GM19467 (cell line): ENCODE data around the gene SOX12.
"Not testable (repeated sequence)": the region's sequence is repeated elsewhere in the genome, so short reads cannot be mapped to it uniquely, and the experiment has no call there.

ENCODE experiments used
- ATAC-seq: cut with Tn5 transposase; IDR thresholded peaks from one replicate; pipeline ENCODE4 v1.9.1; 2021; ENCODE audit warnings: mild to moderate bottlenecking, moderate library complexity; ENCODE audit not compliant: unreplicated experiment

Gene SOX12

DNA sequence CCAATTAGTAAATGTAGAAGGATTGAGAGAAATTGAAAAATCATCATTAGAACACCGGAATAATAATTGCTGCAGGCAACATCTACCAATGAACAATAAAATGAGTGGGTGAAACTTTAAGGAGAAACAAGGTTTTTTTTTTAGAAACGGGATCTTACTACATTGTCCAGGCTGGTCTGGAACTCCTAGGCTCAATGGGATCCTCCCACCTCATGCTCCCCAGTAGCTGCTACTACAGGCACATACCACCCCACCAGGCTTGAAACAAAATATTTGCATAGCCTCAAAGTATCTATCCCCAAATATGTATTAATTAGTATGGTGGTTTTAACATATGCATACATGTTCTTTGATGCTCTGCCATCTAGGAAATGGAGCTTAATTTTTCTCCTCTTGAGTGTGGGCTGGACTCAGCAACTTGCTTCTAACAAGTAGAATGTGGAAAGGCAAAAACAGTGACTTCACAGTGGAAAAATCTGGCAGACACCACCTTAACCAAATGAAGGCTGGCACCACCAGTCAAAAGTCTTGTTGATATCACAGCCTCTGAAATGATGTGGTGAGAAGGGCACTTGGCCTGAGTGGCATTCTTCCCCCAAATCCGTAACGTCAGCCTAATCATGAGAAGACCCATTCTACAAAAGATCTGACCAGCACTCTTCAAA lies 33.7 kb downstream of the SOX12 start:
- ATAC-seq: no peak

- no peak for ATAC-seq
Measured at GRCh38 chr20:361561-361960, 36.2 kb downstream of the SOX12 start.

GRCh38 chr20:362271-363254 lies 37.2 kb downstream of the SOX12 start:
- no peak for ATAC-seq

- ATAC-seq: no peak
Measured at GRCh38 chr20:363319-364078, 38.1 kb downstream of the SOX12 start.

DNA sequence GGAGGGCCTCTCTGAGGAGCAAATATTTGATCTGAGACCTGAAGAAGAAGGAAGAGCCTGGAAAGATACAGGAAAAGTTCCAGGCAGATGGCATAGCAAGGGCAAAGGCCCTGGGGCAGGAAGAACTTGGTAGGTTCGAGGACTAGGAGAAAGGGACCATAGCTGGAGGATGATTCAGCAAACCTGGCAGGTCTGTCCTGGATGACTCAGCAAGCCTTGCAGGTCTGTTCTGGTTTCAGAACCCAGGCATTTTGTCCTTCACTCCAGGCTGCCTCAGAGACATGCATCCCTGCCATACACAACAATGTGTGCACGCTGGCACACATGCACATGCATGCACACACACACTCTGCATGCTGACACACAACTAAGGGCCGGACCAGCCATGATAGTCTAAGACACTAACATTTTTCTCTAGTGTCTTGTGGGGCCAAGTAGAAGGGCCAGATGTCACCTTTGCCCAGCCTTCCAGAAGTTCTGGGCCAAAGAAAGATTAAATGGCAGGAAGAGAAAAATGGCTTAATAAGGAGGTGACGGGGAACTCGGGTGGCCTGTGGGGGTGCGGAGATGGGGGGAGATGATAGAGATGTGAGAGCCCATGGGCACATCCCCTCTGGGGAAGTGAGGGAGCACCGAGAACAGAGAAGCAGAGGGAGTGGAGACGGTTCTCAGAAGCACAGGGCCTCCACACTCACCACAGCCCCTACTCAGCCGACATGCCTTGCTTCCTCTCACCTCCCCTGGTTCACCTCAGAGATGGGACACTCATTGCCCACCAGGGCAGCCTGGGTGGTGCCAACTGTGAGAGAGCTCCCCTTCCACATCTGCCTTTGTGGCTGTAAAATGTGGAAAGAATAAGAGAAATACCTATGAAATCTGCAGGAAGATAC lies 39.8 kb downstream of the SOX12 start:
- no peak for ATAC-seq

- ATAC-seq: no peak
Measured at GRCh38 chr20:366041-366718, 40.8 kb downstream of the SOX12 start.

DNA sequence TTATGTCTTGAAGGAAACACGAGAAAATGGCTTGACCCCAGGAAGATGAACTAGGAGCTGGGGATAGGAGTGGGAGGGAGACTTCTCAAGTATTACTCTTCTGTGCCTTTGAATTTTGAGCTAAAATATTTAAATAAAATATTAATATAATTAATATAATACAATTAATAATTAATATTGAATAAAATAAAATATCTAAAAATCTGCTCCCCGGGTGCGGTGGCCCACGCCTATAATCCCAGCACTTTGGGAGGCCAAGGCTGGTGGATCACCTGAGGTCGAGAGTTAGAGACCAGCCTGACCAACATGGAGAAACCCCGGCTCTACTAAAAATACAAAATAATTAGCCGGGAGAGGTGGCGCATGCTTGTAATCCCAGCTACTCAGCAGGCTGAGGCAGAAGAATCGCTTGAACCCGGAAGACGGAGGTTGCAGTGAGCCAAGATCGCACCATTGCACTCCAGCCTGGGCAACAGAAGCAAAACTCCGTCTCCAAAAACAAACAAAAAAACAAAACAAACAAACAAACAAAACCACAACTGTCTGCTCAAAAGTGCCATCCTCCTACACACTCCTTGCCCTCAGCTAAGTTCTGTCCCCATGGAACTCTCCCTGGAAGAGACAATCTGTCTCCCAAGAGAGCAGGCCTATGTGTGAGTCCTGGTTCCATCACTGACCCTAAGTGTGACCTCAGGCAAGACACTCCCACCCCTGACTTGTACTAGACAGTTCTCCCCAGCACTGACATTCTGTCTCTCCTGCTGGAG lies 41.5 kb downstream of the SOX12 start:
- ATAC-seq: no peak

GRCh38 chr20:367486-367887 lies 42.1 kb downstream of the SOX12 start:
- ATAC-seq: no peak

DNA sequence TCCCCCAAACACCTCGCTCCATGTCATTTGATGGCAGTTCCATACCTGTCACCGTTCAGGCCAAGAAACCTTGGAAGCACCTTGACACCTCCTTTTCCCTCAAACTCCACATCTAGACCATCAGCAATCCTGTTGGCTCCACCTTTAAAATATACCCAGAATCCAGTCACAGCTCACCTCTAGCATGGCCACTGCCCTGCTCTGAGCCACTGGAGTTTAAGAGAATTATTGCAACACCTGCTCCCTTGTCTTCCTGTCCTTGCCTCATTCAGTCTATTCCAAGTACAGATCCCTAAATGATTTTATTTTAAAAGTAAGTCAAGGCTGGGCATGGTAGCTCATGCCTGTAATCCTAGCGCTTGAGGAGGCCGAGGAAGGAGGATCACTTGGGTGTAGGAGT lies 43.6 kb downstream of the SOX12 start:
- ATAC-seq: no peak

GRCh38 chr20:370151-370600 lies 44.8 kb downstream of the SOX12 start:
- no peak for ATAC-seq

GRCh38 chr20:370977-371754 lies 45.8 kb downstream of the SOX12 start:
- ATAC-seq: no peak

GRCh38 chr20:371755-372542 lies 46.6 kb downstream of the SOX12 start:
- ATAC-seq: no peak

GRCh38 chr20:372543-373082 lies 47.3 kb downstream of the SOX12 start:
- ATAC-seq: not testable (repeated sequence)

GRCh38 chr20:373171-373890 lies 48.0 kb downstream of the SOX12 start:
- no peak for ATAC-seq

- ATAC-seq: no peak
Measured at GRCh38 chr20:375265-375889, 50.0 kb downstream of the SOX12 start.

DNA sequence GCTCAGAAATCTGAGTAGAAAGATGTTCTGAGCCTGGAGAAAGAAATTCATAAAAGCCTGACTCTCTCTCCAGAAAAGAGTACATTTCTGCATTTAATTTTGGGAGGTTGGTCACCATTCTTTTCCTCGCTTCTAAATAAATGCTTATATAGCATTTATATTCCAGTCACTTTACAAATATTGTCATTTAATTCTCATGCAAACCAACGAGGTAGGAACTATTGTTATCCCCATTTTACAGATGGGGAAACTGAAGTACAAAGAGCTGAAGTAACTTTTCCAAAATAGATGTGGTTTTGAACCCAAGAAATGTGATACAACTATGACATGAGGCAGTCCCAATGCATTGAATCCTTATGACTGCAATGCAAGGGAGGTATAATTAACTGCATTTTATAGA lies 50.7 kb downstream of the SOX12 start:
- ATAC-seq: no peak
